GM19240 (cell line): Measurements from ENCODE around the gene CLMP.

Source experiments
- DNase-seq: peaks from one replicate; pipeline ENCODE4 v3.0.0; 2011; ENCODE audit warnings: low spot score; ENCODE audit not compliant: insufficient read length

CLMP gene

GRCh38 chr11:123190518-123190917 lies 4.5 kb downstream of the CLMP start:
- no peak for DNase-seq

- no peak for DNase-seq
Observed at GRCh38 chr11:123188508-123189165, 6.4 kb downstream of the CLMP start.

DNA sequence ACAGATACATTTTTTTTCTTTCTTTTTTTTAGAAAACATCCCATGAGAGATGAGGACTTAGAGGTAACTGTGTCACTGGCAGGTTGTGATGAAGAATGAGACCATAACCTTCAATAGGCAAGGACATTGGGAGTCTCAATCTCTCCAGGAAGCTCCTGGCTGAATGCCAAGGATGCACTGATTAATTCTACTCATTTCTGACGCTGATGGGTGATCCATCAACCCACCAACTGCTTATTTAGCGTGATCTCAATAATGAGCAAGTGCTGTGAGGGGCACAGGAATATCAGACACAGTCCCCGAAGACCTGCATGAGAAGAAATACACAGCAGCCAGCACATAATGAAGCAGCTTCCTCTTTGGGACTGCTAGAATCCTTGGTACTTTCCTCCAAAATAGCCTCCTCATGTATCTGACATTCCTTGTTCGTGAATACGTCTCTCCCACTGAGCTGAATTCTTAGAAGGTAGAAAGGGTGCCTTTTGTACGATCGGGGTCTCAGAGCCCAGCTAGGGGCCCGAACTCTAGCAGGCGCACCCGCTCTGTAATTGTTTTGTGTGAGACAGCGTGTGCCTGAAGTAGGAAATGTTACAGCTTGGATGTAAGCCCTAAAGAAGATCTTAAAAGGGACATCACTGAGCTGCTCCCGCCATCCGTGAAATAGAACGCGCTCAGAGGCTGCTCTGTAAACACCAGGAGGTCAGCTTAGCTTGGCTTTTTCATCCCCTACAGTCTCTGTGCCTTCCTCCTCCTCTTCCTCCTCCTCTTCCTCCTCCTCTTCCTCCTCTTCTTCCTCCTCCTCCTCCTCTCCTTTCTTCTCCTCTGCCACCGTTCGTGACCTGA lies 7.2 kb downstream of the CLMP start:
- DNase-seq, result no peak

- no peak for DNase-seq
Observed at GRCh38 chr11:123187248-123187647, 7.8 kb downstream of the CLMP start.

GRCh38 chr11:123186286-123186685 lies 8.8 kb downstream of the CLMP start:
- no peak for DNase-seq

DNA sequence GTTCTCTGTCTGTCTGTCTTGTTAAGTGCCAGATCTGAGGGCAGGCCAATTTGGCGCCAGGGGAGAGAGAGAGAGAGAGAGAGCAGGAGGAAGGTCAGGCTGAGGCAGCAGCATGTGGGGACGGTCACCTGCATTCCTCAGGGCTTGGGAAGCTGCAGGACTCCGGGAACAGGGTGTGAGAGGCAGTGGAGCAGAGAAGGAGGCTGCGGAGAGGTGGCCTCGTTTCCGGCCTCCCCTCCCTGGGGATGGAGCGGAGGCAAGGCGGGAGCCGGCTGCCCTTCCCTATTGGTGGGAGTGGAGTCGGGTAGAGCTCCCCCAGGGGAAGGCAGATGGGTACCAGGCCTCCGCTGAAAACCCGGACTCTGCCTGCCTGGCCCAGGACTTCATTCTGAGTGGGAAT lies 9.7 kb downstream of the CLMP start:
- DNase-seq, result no peak

DNA sequence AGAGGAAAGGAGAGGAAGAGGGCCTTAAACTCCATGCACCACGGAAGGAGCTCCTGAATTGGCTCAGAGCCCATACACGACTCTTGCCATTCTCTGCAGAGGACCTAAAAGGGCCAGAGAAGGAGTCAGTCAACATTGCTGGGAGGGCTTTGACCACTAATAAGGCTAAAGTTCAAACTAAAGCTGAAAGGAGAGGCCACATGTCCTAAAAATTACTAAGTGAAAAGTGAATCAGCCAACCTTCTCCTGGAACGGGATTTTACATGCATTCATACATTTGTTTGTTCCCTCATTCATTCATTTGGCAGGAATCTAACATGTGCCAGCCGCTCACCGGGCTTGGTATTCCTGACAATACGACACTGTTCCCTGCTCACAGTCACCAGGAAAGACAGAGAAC lies 10.5 kb downstream of the CLMP start:
- DNase-seq, result no peak

- no peak for DNase-seq
Observed at GRCh38 chr11:123183391-123184099, 11.5 kb downstream of the CLMP start.

DNA sequence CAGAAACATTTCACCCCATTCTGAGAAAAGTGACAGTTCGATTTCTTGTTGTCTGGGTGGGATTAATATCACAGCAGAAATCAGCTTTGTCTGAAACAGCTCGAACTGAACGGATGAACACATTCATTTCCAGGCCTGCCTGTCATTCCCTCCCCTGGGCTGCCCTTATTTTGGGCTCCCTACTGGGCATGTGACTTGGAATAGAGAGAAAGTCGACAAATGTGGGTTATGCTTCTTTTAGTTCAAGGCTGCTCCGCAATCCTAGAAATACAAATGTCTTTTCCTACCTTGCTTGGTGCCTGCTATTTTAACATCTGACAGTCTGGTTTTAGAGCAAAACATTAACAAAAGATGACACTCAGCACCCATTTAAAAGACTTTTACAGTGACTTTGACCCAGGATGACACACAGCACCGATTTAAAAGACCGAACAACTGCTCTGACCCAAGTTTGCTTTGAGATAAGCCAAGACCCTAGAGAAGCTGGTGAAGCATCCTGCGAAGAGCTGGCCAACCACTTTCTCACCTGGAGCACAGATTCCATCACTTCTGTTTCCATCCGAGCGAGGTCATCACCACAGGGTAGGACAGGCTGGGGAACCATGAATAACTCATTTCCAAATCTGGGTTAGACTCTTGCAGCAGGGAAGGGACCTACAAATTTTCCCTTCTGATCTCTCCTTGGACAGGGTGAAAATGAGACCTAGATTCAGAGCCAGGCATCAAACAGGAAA lies 13.1 kb downstream of the CLMP start:
- no peak for DNase-seq

- no peak for DNase-seq
Observed at GRCh38 chr11:123181075-123181474, 14.0 kb downstream of the CLMP start.

DNA sequence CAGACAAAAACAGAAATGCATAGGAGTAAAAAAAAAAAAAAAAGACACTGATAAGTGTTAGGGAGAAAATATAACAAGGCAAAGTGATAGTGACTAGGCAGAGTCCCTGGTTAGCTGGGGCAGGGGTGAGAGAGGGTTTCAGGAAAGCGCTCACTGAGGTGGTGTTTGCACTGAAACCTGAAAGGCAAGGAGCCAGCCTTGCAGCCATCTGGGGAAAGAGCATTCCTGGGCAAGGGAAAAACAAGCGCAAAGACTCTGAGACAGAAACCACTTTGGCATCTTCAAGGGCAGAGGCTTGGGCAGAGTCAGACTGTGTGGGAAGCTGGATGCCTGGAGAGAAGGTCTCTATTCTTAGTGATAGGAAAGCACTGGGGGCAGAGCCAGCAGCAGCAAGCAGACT lies 14.5 kb downstream of the CLMP start:
- DNase-seq, result no peak

- no peak for DNase-seq
Observed at GRCh38 chr11:123180166-123180565, 14.9 kb downstream of the CLMP start.

- DNase-seq, result no peak
Observed at GRCh38 chr11:123179586-123179985, 15.5 kb downstream of the CLMP start.

DNA sequence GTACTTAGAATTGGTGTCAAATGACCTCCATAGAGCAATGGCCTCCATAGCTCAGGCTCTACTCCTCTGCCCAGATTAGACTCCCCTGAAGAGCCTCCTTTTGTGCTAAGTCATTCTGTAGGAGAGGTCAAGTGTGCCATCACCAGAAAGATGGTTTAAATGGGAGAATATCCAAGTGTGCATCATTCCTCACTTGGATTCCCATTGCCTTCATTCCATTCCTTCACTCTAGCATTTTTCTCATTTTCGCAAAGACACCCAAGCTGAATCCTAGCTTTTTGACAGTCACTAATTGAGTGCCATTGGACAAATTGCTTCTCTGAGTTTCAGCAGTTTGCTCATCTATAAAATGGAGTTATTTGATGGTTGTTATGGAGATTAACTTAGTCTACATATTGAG lies 16.9 kb downstream of the CLMP start:
- no peak for DNase-seq

- no peak for DNase-seq
Observed at GRCh38 chr11:123176785-123177184, 18.3 kb downstream of the CLMP start.

DNA sequence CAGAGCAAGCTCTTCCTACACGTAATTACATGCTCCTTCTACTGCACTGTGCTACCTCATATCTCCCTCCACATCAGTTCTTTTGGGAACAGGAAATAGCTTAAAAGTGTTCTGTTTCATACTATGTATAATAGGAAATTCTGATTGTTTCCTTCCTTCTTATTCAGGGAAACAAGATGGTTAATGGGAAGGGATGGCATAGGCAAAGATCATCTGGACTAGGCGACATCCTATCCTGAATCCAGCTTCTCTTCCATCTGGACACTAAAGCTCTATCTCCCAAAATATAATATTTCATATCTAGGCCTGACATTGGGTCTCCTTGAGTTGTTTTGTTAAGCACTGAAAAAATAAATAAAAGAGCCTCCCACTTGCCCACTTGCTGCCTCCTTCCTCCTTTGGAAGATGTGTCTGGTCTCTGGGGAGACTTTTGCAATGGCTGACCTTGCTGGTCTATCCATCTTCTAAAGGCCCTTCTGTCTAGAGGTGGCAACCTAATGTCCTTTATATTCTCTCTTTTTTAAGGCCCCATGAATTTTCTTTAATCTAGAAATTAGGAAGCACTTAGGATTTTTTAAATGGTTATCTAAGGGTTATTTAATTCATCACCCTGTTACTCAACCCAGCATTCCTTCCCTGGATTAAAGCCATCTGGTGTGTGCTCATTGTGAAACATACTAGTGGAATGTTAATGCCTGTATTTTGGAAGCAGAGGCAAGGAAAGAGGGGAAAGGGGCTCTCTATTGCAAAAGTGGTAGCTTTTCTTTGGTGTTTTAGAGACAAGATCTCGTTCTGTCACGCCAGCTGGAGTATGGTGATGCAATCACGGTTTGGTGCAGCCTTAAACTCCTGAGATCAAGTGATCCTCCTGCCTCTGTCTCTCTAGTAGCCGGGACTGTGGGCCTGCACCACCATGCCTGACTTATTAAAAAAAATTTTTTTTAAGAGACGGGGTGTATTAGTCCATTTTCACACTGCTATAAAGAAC lies 20.6 kb downstream of the CLMP start:
- DNase-seq, result no peak

- DNase-seq, result no peak
Observed at GRCh38 chr11:123173856-123174186, 21.2 kb downstream of the CLMP start.

DNA sequence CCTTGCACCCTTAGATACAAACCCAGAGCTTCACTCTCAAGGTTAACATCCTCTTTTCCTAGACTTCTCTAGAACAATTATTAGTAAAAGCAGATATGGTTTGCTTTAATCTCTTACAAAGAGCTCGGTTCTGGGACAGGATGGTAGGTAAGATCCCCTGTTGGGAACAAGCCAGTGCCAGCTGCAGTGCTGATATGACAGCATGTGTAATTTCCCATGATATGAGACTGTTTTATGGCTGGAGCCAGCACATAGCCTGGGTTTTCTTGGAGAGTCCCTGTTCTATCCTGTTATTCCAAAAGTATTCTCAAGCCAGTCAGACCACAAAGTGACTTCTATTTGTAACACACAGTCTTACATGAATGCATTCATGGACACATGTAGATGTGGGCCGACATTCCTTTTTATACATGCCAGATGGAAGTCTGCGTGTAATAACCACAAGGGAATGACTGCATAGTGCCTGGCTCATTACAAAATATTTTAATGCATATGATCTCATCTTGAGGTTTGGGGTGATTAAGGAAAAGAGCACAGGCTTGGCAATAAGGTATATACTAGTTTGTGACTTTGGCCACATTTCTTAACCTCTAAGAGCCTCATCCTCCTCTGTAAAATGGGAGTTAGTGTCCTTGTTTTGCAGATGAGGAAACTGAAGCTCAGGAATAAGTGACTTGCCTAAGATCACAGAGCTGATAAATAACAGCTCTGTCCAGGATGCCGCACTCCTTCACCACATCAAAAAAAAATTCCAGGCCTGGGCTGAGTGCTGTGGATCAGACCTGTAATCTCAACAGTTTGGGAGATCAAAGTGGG lies 21.8 kb downstream of the CLMP start:
- DNase-seq, result no peak

DNA sequence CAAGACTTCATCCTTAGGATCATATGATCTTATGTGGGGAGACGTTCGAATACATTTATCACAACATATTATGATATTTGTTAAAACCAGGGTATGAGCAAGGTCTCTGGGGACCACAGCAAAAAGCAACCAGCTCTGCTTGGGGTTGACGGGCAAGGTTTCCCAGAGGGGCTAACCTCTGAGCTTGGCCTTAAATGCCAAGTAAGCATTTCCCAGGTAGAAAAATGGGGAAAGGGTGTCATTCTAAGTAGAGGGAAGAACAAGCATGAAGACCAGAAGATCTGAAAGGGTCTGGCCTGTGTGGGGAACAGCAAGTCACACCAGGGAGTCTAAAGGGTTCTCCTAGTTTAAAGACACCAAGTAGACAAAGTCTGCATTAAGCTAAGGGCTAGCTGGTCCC lies 24.1 kb downstream of the CLMP start:
- no peak for DNase-seq

DNA sequence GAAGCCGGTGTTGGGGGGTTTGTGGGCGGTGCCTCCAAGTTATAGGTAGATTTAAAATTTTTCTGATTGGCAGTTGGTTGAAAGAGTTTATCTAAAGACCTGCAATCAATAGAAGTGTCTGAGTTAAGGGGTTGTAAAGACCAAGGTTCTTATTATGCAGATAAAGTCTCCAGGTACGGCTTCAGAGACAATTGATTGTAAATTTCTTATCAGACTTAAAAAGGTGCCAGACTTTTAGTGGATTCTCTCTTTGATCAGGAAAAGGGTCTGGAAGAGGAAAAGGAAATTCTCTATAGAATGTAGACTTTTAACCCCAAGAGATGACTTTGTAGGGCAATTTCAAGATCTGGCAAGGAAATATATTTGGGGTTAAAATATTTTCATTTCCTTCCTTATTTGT lies 25.2 kb downstream of the CLMP start:
- no peak for DNase-seq
